OCI-LY7 (cell line): ENCODE data around the gene ZFR2. TPM values are rescaled to one million over a fixed set of nuclear protein-coding genes. Genes with fewer than 3 reads are reported as not detected.

ENCODE experiments used
- BruUV-seq: library from RNA; stranded (reverse); fragments of 400-500 nt; replicated peaks from 2 replicates; lab custom pipeline; 2021; lab: Mats Ljungman, UMichigan
- CTCF ChIA-PET: fragments of 300-600 bp; sonication (Branson Sonifier 250); formaldehyde crosslinking; loops from one replicate; lab custom pipeline; 2022; ENCODE audit warnings: antibody characterized with exemption; ENCODE audit not compliant: unreplicated experiment; lab: Charles Lee
- POLR2A ChIA-PET: fragments of 300-600 bp; sonication (Branson Sonifier 250); formaldehyde crosslinking; loops from one replicate; lab custom pipeline; 2022; ENCODE audit warnings: antibody characterized with exemption; lab: Charles Lee
- DNase-seq: peaks from one replicate; pipeline ENCODE4 v3.0.0-alpha.2; 2015; ENCODE audit warnings: low spot score
- H2AFZ ChIP-seq: fragments of 200-600 bp; sonication (generic), shearing (Covaris generic); 2 replicates; pipeline ENCODE4 v1.6.1; 2014; ENCODE audit warnings: mild to moderate bottlenecking, antibody characterized with exemption, low read length, moderate library complexity
- H3K27ac ChIP-seq: fragments of 200-600 bp; sonication (generic); 2 replicates; pipeline ENCODE4 v1.5.1; 2014; ENCODE audit warnings: mixed run types, low read depth, mild to moderate bottlenecking, moderate library complexity, low read length, inconsistent platforms; ENCODE audit not compliant: poor library complexity, severe bottlenecking
- H3K36me3 ChIP-seq: fragments of 200-600 bp; sonication (generic); 2 replicates; pipeline ENCODE4 v1.6.1; 2014; ENCODE audit warnings: mild to moderate bottlenecking, antibody characterized with exemption, low read length, moderate library complexity, mixed read lengths; ENCODE audit not compliant: insufficient read depth
- H3K4me1 ChIP-seq: fragments of 200-600 bp; sonication (generic); 2 replicates; pipeline ENCODE4 v1.5.1; 2014; ENCODE audit warnings: mild to moderate bottlenecking, low read length; ENCODE audit not compliant: insufficient read depth, poor library complexity, severe bottlenecking
- H3K4me2 ChIP-seq: fragments of 200-600 bp; sonication (generic); 2 replicates; pipeline ENCODE4 v1.6.1; 2014; ENCODE audit warnings: mild to moderate bottlenecking, low read length
- H3K4me3 ChIP-seq: fragments of 200-600 bp; sonication (generic); 2 replicates; pipeline ENCODE4 v1.5.1; 2014; ENCODE audit warnings: mild to moderate bottlenecking, low read depth, low read length; ENCODE audit not compliant: poor library complexity, severe bottlenecking
- H3K79me2 ChIP-seq: fragments of 200-600 bp; sonication (generic); 2 replicates; pipeline ENCODE4 v1.6.1; 2016; ENCODE audit warnings: low read depth, mild to moderate bottlenecking, low read length, moderate library complexity, mixed read lengths; ENCODE audit not compliant: insufficient read depth
- H3K9me2 ChIP-seq: fragments of 200-600 bp; sonication (generic); 2 replicates; pipeline ENCODE4 v1.6.1; 2016; ENCODE audit warnings: mild to moderate bottlenecking, low read length, mixed read lengths; ENCODE audit not compliant: insufficient read depth
- H3K9me3 ChIP-seq: fragments of 200-600 bp; sonication (generic); 2 replicates; pipeline ENCODE4 v1.6.1; 2014; ENCODE audit warnings: mild to moderate bottlenecking, mixed run types, low read length, mixed read lengths
- H4K20me1 ChIP-seq: fragments of 200-600 bp; sonication (generic); 2 replicates; pipeline ENCODE4 v1.6.1; 2014; ENCODE audit warnings: mild to moderate bottlenecking, antibody characterized with exemption, low read length, moderate library complexity, mixed read lengths; ENCODE audit not compliant: insufficient read depth
- CTCF ChIP-seq: fragments of 200-600 bp; sonication (generic); conservative IDR thresholded peaks from 2 replicates; pipeline ENCODE4 v1.5.1; 2014; ENCODE audit warnings: mild to moderate bottlenecking, antibody characterized with exemption, low read length, moderate library complexity, mixed read lengths
- EZH2phosphoT487 ChIP-seq: fragments of 200-600 bp; sonication (generic); IDR thresholded peaks from 2 replicates; pipeline ENCODE4 v1.6.1; 2018; ENCODE audit warnings: low read depth, borderline replicate concordance, mild to moderate bottlenecking, mixed run types, antibody characterized with exemption, low read length, moderate library complexity, mixed read lengths
- intact Hi-C: fragments of 100-400 bp; cut with micrococcal nuclease; formaldehyde crosslinking; loops from one replicate; pipeline ENCODE4 v1.10.0; 2022; ENCODE audit not compliant: unreplicated experiment
- total RNA-seq, 2 experiments: library from RNA; depleted of rRNA in 1 of 2; stranded (reverse); fragments of >200 nt in 1 of 2; shearing (Covaris generic) in 1 of 2; gene quantifications; 2 replicates each; pipeline ENCODE4 v1.2.3, GENCODE V29; 2014 to 2022

The ZFR2 gene
- total RNA-seq, 2 experiments from 2014 or later: not detected

GRCh38 chr19:3849787-3850186, 19.1 kb downstream of the ZFR2 start:
- POLR2A ChIA-PET: no interaction called here

GRCh38 chr19:3849092-3849491, 19.7 kb downstream of the ZFR2 start:
- no peaks in the 10 kb centered on the region for H3K9me2 ChIP-seq
- no peak overlapping the region for H3K4me2 ChIP-seq
- no TSS peak for BruUV-seq

More at GRCh38 chr19:3849787-3850186, 19.1 kb downstream of the ZFR2 start:
- intact Hi-C loops: no loop called here
- no peak overlapping the region for H2AFZ ChIP-seq
- H3K27ac ChIP-seq: no peak overlapping the region
- no peak overlapping the region for H3K4me2 ChIP-seq
- no peaks in the 10 kb centered on the region for H3K36me3 ChIP-seq
- H3K79me2 ChIP-seq: no peaks in the 10 kb centered on the region
- no peak overlapping the region for H3K4me3 ChIP-seq
- no peaks in the 10 kb centered on the region for H3K4me1 ChIP-seq
- no TSS peak for BruUV-seq
- DNase-seq: no peak
- CTCF ChIA-PET: no interaction called here
- no peaks in the 10 kb centered on the region for H4K20me1 ChIP-seq
- H3K9me3 ChIP-seq: no peaks in the 10 kb centered on the region
- no peak for TF ChIP-seq EZH2phosphoT487
- TF ChIP-seq CTCF: no peak
- H3K9me2 ChIP-seq: no peaks in the 10 kb centered on the region

More at GRCh38 chr19:3849092-3849491, 19.7 kb downstream of the ZFR2 start:
- H3K36me3 ChIP-seq: no peaks in the 10 kb centered on the region
- H3K4me3 ChIP-seq: no peak overlapping the region
- intact Hi-C loops: no loop called here
- H4K20me1 ChIP-seq: no peaks in the 10 kb centered on the region
- H3K4me1 ChIP-seq: no peaks in the 10 kb centered on the region
- TF ChIP-seq CTCF (peak; percentile 73), EZH2phosphoT487 (no peak)
- no peak overlapping the region for H2AFZ ChIP-seq
- no peaks in the 10 kb centered on the region for H3K9me3 ChIP-seq
- no peaks in the 10 kb centered on the region for H3K79me2 ChIP-seq
- CTCF ChIA-PET: no interaction called here
- DNase-seq: peak; percentile 39
- no peak overlapping the region for H3K27ac ChIP-seq
- POLR2A ChIA-PET: no interaction called here
